Endothelial cell of umbilical vein (primary cell): Measurements from ENCODE around the gene OXCT2. TPM values are rescaled to one million over a fixed set of nuclear protein-coding genes. Genes with fewer than 3 reads are reported as not detected.
"Not testable (repeated sequence)": the region's sequence is repeated elsewhere in the genome, so short reads cannot be mapped to it uniquely, and the experiment has no call there.

ENCODE experiments used
- BruUV-seq: library from RNA; stranded (reverse); fragments of 400-500 nt; replicated peaks from 2 replicates; lab custom pipeline; 2021; lab: Mats Ljungman, UMichigan
- CTCF ChIA-PET: fragments of 300-600, 350-600 bp; sonication (Branson Sonifier 250); formaldehyde crosslinking; loops from one replicate; lab custom pipeline; 2021; ENCODE audit warnings: antibody characterized with exemption, inconsistent platforms; lab: Charles Lee
- POLR2A ChIA-PET: fragments of 300-600, 350-600 bp; sonication (Branson Sonifier 250); formaldehyde crosslinking; loops from one replicate; lab custom pipeline; 2021; ENCODE audit warnings: antibody characterized with exemption, inconsistent platforms; lab: Charles Lee
- DNase-seq: peaks from one replicate; pipeline ENCODE4 v3.0.0-alpha.2; 2011; ENCODE audit warnings: low read depth, low spot score
- FAIRE-seq: peaks from 2 replicates; lab custom pipeline; 2011; peaks lifted over from hg19 to GRCh38; lab: Jason Lieb, UNC
- H2AFZ ChIP-seq: 2 replicates; pipeline ENCODE4 v1.6.0; 2012; ENCODE audit warnings: low read depth, low read length, control low read depth, inconsistent platforms
- H3K27ac ChIP-seq: 2 replicates; pipeline ENCODE4 v1.5.1; 2011; ENCODE audit warnings: low read depth, mild to moderate bottlenecking, control low read depth, low read length, moderate library complexity; ENCODE audit not compliant: insufficient read depth
- H3K27me3 ChIP-seq, 2 experiments: 2 replicates each; pipeline versions ENCODE4 v1.6.0 to v1.6.1; 2011; ENCODE audit warnings: low read length in 2 of 2, mixed read lengths in 1 of 2; ENCODE audit not compliant: control insufficient read depth in 2 of 2, insufficient read depth in 2 of 2
- H3K36me3 ChIP-seq, 2 experiments: 2 replicates in 1 of 2; 3 replicates in 1 of 2; pipeline ENCODE4 v1.5.1; 2011; ENCODE audit warnings: low read length in 2 of 2, mild to moderate bottlenecking in 1 of 2, moderate library complexity in 1 of 2; ENCODE audit not compliant: control insufficient read depth in 2 of 2, insufficient read depth in 2 of 2; ENCODE audit errors: extremely low read depth in 1 of 2
- H3K4me1 ChIP-seq: 3 replicates; pipeline ENCODE4 v1.5.1; 2011; ENCODE audit warnings: mild to moderate bottlenecking, low read length; ENCODE audit not compliant: control insufficient read depth, insufficient read depth; ENCODE audit errors: extremely low read depth
- H3K4me2 ChIP-seq: 2 replicates; pipeline ENCODE4 v1.6.1; 2011; ENCODE audit warnings: low read length, control low read depth, mixed read lengths; ENCODE audit not compliant: insufficient read depth
- H3K4me3 ChIP-seq, 3 experiments: fragments of 200-600 bp in 1 of 3; sonication (generic), shearing (Covaris generic) in 1 of 3; replicated peaks in 1 of 3; 2 replicates each; pipeline ENCODE4 v1.5.1; 2011 to 2016; ENCODE audit warnings: control low read depth in 3 of 3, low read length in 3 of 3, mild to moderate bottlenecking in 2 of 3, inconsistent platforms in 1 of 3, low read depth in 1 of 3, moderate library complexity in 1 of 3; ENCODE audit not compliant: insufficient read depth in 1 of 3
- H3K79me2 ChIP-seq: 2 replicates; pipeline ENCODE4 v1.6.0; 2012; ENCODE audit warnings: low read length, inconsistent platforms; ENCODE audit not compliant: control insufficient read depth, insufficient read depth
- H3K9ac ChIP-seq: replicated peaks from 2 replicates; pipeline ENCODE3; 2011; ENCODE audit warnings: low read length, control low read depth; ENCODE audit not compliant: insufficient read depth; ENCODE audit errors: extremely low read depth
- H3K9me1 ChIP-seq: replicated peaks from 3 replicates; pipeline ENCODE4 v1.6.0; 2011; ENCODE audit warnings: mild to moderate bottlenecking, low read length; ENCODE audit not compliant: control insufficient read depth, insufficient read depth; ENCODE audit errors: extremely low read depth
- H3K9me3 ChIP-seq: replicated peaks from 2 replicates; pipeline ENCODE4 v1.5.1; 2012; ENCODE audit warnings: low read length, inconsistent platforms; ENCODE audit not compliant: control insufficient read depth, insufficient read depth
- H4K20me1 ChIP-seq: replicated peaks from 2 replicates; pipeline ENCODE3; 2011; ENCODE audit warnings: mild to moderate bottlenecking, low read length; ENCODE audit not compliant: control insufficient read depth, insufficient read depth; ENCODE audit errors: extremely low read depth
- CTCF ChIP-seq, 2 donors: IDR thresholded peaks; 1 replicate in 1 of 2; 2 replicates in 1 of 2; pipeline ENCODE4 v1.5.1; 2011; ENCODE audit warnings: low read length in 2 of 2, mild to moderate bottlenecking in 2 of 2, moderate library complexity in 2 of 2, control low read depth in 1 of 2, inconsistent platforms in 1 of 2, low read depth in 1 of 2; ENCODE audit not compliant: insufficient read depth in 1 of 2; ENCODE audit errors: extremely low read depth in 1 of 2
- EZH2 ChIP-seq: IDR thresholded peaks from 2 replicates; pipeline ENCODE4 v1.6.1; 2012; ENCODE audit warnings: borderline replicate concordance, low read depth, mild to moderate bottlenecking, moderate library complexity, low read length, inconsistent platforms; ENCODE audit not compliant: severe bottlenecking
- FOS ChIP-seq: IDR thresholded peaks from 2 replicates; pipeline ENCODE4 v1.6.1; 2011; ENCODE audit warnings: mild to moderate bottlenecking, low read length, moderate library complexity, borderline replicate concordance; ENCODE audit not compliant: insufficient read depth
- GATA2 ChIP-seq: IDR thresholded peaks from 2 replicates; pipeline ENCODE4 v1.7.0; 2011; ENCODE audit warnings: low read depth, mild to moderate bottlenecking, moderate library complexity, mixed read lengths, low read length; ENCODE audit not compliant: insufficient read length, insufficient read depth
- JUN ChIP-seq: IDR thresholded peaks from 2 replicates; pipeline ENCODE4 v1.6.1; 2011; ENCODE audit warnings: borderline replicate concordance, low read depth; ENCODE audit not compliant: insufficient read length, insufficient read depth
- MAX ChIP-seq: IDR thresholded peaks from 2 replicates; pipeline ENCODE4 v1.6.1; 2011; ENCODE audit not compliant: insufficient read depth, insufficient read length
- MYC ChIP-seq: IDR thresholded peaks from one replicate; pipeline ENCODE4 v1.6.1; 2011; ENCODE audit warnings: mild to moderate bottlenecking, low read depth, low read length
- POLR2A ChIP-seq: IDR thresholded peaks from 2 replicates; pipeline ENCODE4 v1.6.1; 2012; ENCODE audit warnings: low read depth, mild to moderate bottlenecking, control low read depth, low read length
- POLR2AphosphoS5 ChIP-seq: IDR thresholded peaks from 2 replicates; pipeline ENCODE4 v1.6.1; 2012; ENCODE audit warnings: low read depth, mild to moderate bottlenecking, control low read depth, low read length, moderate library complexity; ENCODE audit not compliant: insufficient read depth
- dilution Hi-C: fragments of 300-500 bp; cut with MboI; formaldehyde crosslinking; loops from one replicate; pipeline ENCODE4 v1.15.0; 2019; ENCODE audit warnings: low sequenced_read_pairs; ENCODE audit not compliant: extremely low pct_ligation_motif_present
- intact Hi-C: fragments of 100-400 bp; cut with micrococcal nuclease; formaldehyde crosslinking; loops from one replicate; pipeline ENCODE4 v1.10.0; 2022
- polyA plus RNA-seq, 4 experiments: library from polyadenylated mRNA; depleted of rRNA in 3 of 4; stranded (reverse) in 3 of 4; unstranded in 1 of 4; fragments of >200 nt; gene quantifications; 2 replicates each; pipeline versions ENCODE4 v1.2.1 to v1.2.3, GENCODE V29; 2011 to 2012; ENCODE audit warnings: missing spikeins in 1 of 4
- total RNA-seq: library from RNA; stranded (reverse); gene quantifications from 2 replicates; pipeline ENCODE4 v1.2.3, GENCODE V29; 2021

OXCT2 gene
- total and polyA plus RNA-seq, 2 donors (not counting 3 experiments of a cell fraction or from before 2014, with no cell fraction given) = 0.60 to 0.84 TPM

GRCh38 chr1:39776400-39776713 lies 5.2 kb upstream of the OXCT2 start:
- H3K9ac ChIP-seq = no peak overlapping the region
- no peak overlapping the region for H2AFZ ChIP-seq
- FAIRE-seq (no peak), DNase-seq (no peak)
- no peak overlapping the region for H3K27ac ChIP-seq
- H3K4me2 ChIP-seq = no peak overlapping the region
- H4K20me1 ChIP-seq = no peaks in the 10 kb centered on the region
- H3K4me3 ChIP-seq = no peak overlapping the region
- intact Hi-C loops (no loop called here), dilution Hi-C loops (no loop called here)
- H3K27me3 ChIP-seq = peaks cover 0 to 3% of the 10 kb centered on the region in 2 experiments
- no peaks in the 10 kb centered on the region for H3K4me1 ChIP-seq
- no peaks in the 10 kb centered on the region for H3K79me2 ChIP-seq
- ChIA-PET CTCF (no interaction called here), POLR2A (no interaction called here)
- no peaks in the 10 kb centered on the region for H3K36me3 ChIP-seq
- no TSS peak for BruUV-seq
- TF ChIP-seq CTCF (IDR thresholded peaks at IDR 0.05; ENCODE audit: extremely low read depth in 1 of 2, insufficient read depth in 1 of 2, low read depth in 1 of 2, low read length in 2 of 2) (no peak), POLR2A (no peak), MYC (no peak), JUN (no peak), GATA2 (no peak), FOS (no peak), EZH2 (no peak), MAX (no peak), POLR2AphosphoS5 (no peak)
- H3K9me1 ChIP-seq = no peaks in the 10 kb centered on the region
- no peaks in the 10 kb centered on the region for H3K9me3 ChIP-seq

GRCh38 chr1:39775676-39776399 lies 4.7 kb upstream of the OXCT2 start:
- BruUV-seq, H3K9me1 ChIP-seq, H3K9me3 ChIP-seq, intact Hi-C loops, FAIRE-seq, DNase-seq, H3K27me3 ChIP-seq, POLR2A ChIA-PET, H3K9ac ChIP-seq, H3K27ac ChIP-seq, CTCF ChIA-PET, H4K20me1 ChIP-seq, H3K4me3 ChIP-seq, dilution Hi-C loops, H3K36me3 ChIP-seq, H3K4me2 ChIP-seq, H3K4me1 ChIP-seq, H2AFZ ChIP-seq, H3K79me2 ChIP-seq: not testable (repeated sequence)

GRCh38 chr1:39775141-39775540 lies 4.0 kb upstream of the OXCT2 start:
- POLR2A ChIA-PET, H3K4me2 ChIP-seq, dilution Hi-C loops, H4K20me1 ChIP-seq, H2AFZ ChIP-seq, CTCF ChIA-PET, H3K9ac ChIP-seq, BruUV-seq, H3K36me3 ChIP-seq, DNase-seq, FAIRE-seq, intact Hi-C loops, H3K9me3 ChIP-seq, H3K4me1 ChIP-seq, H3K27me3 ChIP-seq, H3K27ac ChIP-seq, H3K4me3 ChIP-seq, H3K79me2 ChIP-seq, H3K9me1 ChIP-seq: not testable (repeated sequence)
